SK-N-MC (cell line): ENCODE data around the gene GUF1.

Experiments
- EZH2 ChIP-seq: fragments of 200-600 bp; sonication (generic); IDR thresholded peaks from one replicate; pipeline ENCODE4 v1.6.1; 2017; ENCODE audit warnings: antibody characterized with exemption
- FOXP2 ChIP-seq: optimal IDR thresholded peaks from 2 replicates; pipeline ENCODE3; 2011; ENCODE audit warnings: mild to moderate bottlenecking, moderate library complexity; ENCODE audit not compliant: insufficient read depth; ENCODE audit errors: extremely low read length, control extremely low read depth
- POLR2AphosphoS5 ChIP-seq: IDR thresholded peaks from 2 replicates; pipeline ENCODE4 v1.6.1; 2012; ENCODE audit warnings: mild to moderate bottlenecking, low read depth, low read length, borderline replicate concordance

- TF ChIP-seq EZH2 (no peak), FOXP2 (no peak), POLR2AphosphoS5 (no peak)
Observed at GRCh38 chr4:44727471-44727870, 49.3 kb downstream of the GUF1 start.
